NT2/D1 (cell line): ENCODE data around the gene SEC14L2.

ENCODE experiments used
- SUZ12 ChIP-seq: IDR thresholded peaks from 2 replicates; pipeline ENCODE4 v1.6.1; 2011; ENCODE audit not compliant: insufficient read length, insufficient read depth; ENCODE audit errors: extremely low read depth
- YY1 ChIP-seq: IDR thresholded peaks from 2 replicates; pipeline ENCODE4 v1.6.1; 2011; ENCODE audit not compliant: insufficient read length, insufficient read depth
- ZNF274 ChIP-seq: IDR thresholded peaks from 2 replicates; pipeline ENCODE4 v1.6.1; 2011; ENCODE audit warnings: mild to moderate bottlenecking, low read depth, low read length

- TF ChIP-seq ZNF274 (no peak), YY1 (no peak), SUZ12 (no peak)
Observed at GRCh38 chr22:30386960-30387827, 9.6 kb upstream of the SEC14L2 start, which contains the start of gene RNF215.
